ENCODE measurements around the gene MFF. TPM values are rescaled to one million over a fixed set of nuclear protein-coding genes. Genes with fewer than 3 reads are reported as not detected.

MFF gene
- 95.1 TPM for total RNA-seq

GRCh38 chr2:227324995-227325838 lies at the start of gene MFF:
Gene MFF (plus strand): TSS chr2:227325251. CDS start chr2:227330666, 5,415 bp downstream.

GRCh38 chr2:227379095-227379494 lies 54.0 kb downstream of the MFF start, which contains the start of gene TM4SF20:
Gene TM4SF20 (minus strand): TSS chr2:227379306. CDS start chr2:227379268, 38 bp downstream.

GRCh38 chr2:227387583-227387982 lies 62.5 kb downstream of the MFF start, which contains the start of gene SCYGR1:
Gene SCYGR1 (minus strand): TSS chr2:227387949. CDS start chr2:227387949, 0 bp downstream.

Other genes with a start within 250 kb of the MFF start
- 38.8 TPM for gene COL4A4, start 161.0 kb upstream of the MFF start, total RNA-seq
- gene COL4A3, start 160.6 kb upstream of the MFF start, total RNA-seq = 44.4 TPM
- not detected for gene TM4SF20, start 54.1 kb downstream of the MFF start, total RNA-seq
- not detected for gene SCYGR1, start 62.7 kb downstream of the MFF start, total RNA-seq
- 79.8 TPM for gene AGFG1, start 146.9 kb downstream of the MFF start, total RNA-seq

Measured in metanephros (tissue), 1 donor.